ENCODE results near the gene FGF18.
"Not testable (repeated sequence)": the region's sequence is repeated elsewhere in the genome, so short reads cannot be mapped to it uniquely, and the experiment has no call there.

FGF18 gene

GRCh38 chr5:171397190-171397589 lies 22.3 kb upstream of the FGF18 start:
- Histone ChIP-seq H3K9ac (ENCODE audit: low read length) (no peak overlapping the region), H3K4me3 (ENCODE audit: insufficient read depth, low read length, poor library complexity, severe bottlenecking) (no peak overlapping the region), H3K27ac (ENCODE audit: low read depth, low read length) (no peak overlapping the region), H3K9me2 (replicated peaks; ENCODE audit: insufficient read depth, low read length) (no peaks in the 10 kb centered on the region), H3K27me3 (ENCODE audit: low read length) (no peaks in the 10 kb centered on the region), H2AFZ (ENCODE audit: low read depth, low read length, severe bottlenecking) (no peak overlapping the region), H3K79me2 (ENCODE audit: insufficient read depth, low read length) (peaks cover 95% of the 10 kb centered on the region), H3F3A (ENCODE audit: insufficient read depth) (peaks cover 19% of the 10 kb centered on the region), H3K36me3 (ENCODE audit: low read length) (peaks cover 64% of the 10 kb centered on the region), H4K20me1 (ENCODE audit: low read depth, low read length) (peaks cover 88% of the 10 kb centered on the region), H3K4me2 (ENCODE audit: low read depth, low read length, poor library complexity, severe bottlenecking) (no peak overlapping the region), H3K9me3 (ENCODE audit: insufficient read depth, low read length) (no peaks in the 10 kb centered on the region)
- TF ChIP-seq CTCF (IDR thresholded peaks at IDR 0.05; ENCODE audit: insufficient read depth, low read length, poor library complexity, severe bottlenecking) (no peak), EZH2phosphoT487 (conservative IDR thresholded peaks at IDR 0.05; ENCODE audit: low read length) (no peak)

- H3K4me3 ChIP-seq (ENCODE audit: insufficient read depth, low read length, poor library complexity, severe bottlenecking), result no peak overlapping the region
- H3F3A ChIP-seq (ENCODE audit: insufficient read depth), result peaks cover 15% of the 10 kb centered on the region
- H3K4me2 ChIP-seq (ENCODE audit: low read depth, low read length, poor library complexity, severe bottlenecking), result no peak overlapping the region
- peaks cover 60% of the 10 kb centered on the region for H3K36me3 ChIP-seq (ENCODE audit: low read length)
- no peak for TF ChIP-seq CTCF (IDR thresholded peaks at IDR 0.05; ENCODE audit: insufficient read depth, low read length, poor library complexity, severe bottlenecking)
- no peak for TF ChIP-seq EZH2phosphoT487 (conservative IDR thresholded peaks at IDR 0.05; ENCODE audit: low read length)
- peaks cover 84% of the 10 kb centered on the region for H4K20me1 ChIP-seq (ENCODE audit: low read depth, low read length)
- H3K27ac ChIP-seq (ENCODE audit: low read depth, low read length), result no peak overlapping the region
- no peaks in the 10 kb centered on the region for H3K9me3 ChIP-seq (ENCODE audit: insufficient read depth, low read length)
- H3K9ac ChIP-seq (ENCODE audit: low read length), result no peak overlapping the region
- no peaks in the 10 kb centered on the region for H3K27me3 ChIP-seq (ENCODE audit: low read length)
- no peak overlapping the region for H2AFZ ChIP-seq (ENCODE audit: low read depth, low read length, severe bottlenecking)
- H3K79me2 ChIP-seq (ENCODE audit: insufficient read depth, low read length), result peaks cover 91% of the 10 kb centered on the region
- H3K9me2 ChIP-seq (replicated peaks; ENCODE audit: insufficient read depth, low read length), result no peaks in the 10 kb centered on the region
These were observed 21.8 kb upstream of the FGF18 start for GRCh38 chr5:171397599-171397998.

- H3K9me2 ChIP-seq (replicated peaks; ENCODE audit: insufficient read depth, low read length); H3K9ac ChIP-seq (ENCODE audit: low read length); H2AFZ ChIP-seq (ENCODE audit: low read depth, low read length, severe bottlenecking); H3K27ac ChIP-seq (ENCODE audit: low read depth, low read length); H3F3A ChIP-seq (ENCODE audit: insufficient read depth); H3K27me3 ChIP-seq (ENCODE audit: low read length); H3K9me3 ChIP-seq (ENCODE audit: insufficient read depth, low read length); H3K4me3 ChIP-seq (ENCODE audit: insufficient read depth, low read length, poor library complexity, severe bottlenecking); H3K4me2 ChIP-seq (ENCODE audit: low read depth, low read length, poor library complexity, severe bottlenecking): not testable (repeated sequence)
- Histone ChIP-seq H3K79me2 (ENCODE audit: insufficient read depth, low read length) (peaks cover 80% of the 10 kb centered on the region), H4K20me1 (ENCODE audit: low read depth, low read length) (peaks cover 74% of the 10 kb centered on the region), H3K36me3 (ENCODE audit: low read length) (peaks cover 49% of the 10 kb centered on the region)
These were observed 20.8 kb upstream of the FGF18 start for GRCh38 chr5:171398660-171399059.

- peaks cover 65% of the 10 kb centered on the region for H4K20me1 ChIP-seq (ENCODE audit: low read depth, low read length)
These were observed 19.3 kb upstream of the FGF18 start for GRCh38 chr5:171400169-171400568.

More at GRCh38 chr5:171400169-171400568, 19.3 kb upstream of the FGF18 start:
- TF ChIP-seq EZH2phosphoT487 (conservative IDR thresholded peaks at IDR 0.05; ENCODE audit: low read length) (no peak), CTCF (IDR thresholded peaks at IDR 0.05; ENCODE audit: insufficient read depth, low read length, poor library complexity, severe bottlenecking) (no peak)
- no peaks in the 10 kb centered on the region for H3K9me3 ChIP-seq (ENCODE audit: insufficient read depth, low read length)
- peaks cover 43% of the 10 kb centered on the region for H3K36me3 ChIP-seq (ENCODE audit: low read length)
- no peak overlapping the region for H3K9ac ChIP-seq (ENCODE audit: low read length)
- H3K9me2 ChIP-seq (replicated peaks; ENCODE audit: insufficient read depth, low read length), result no peaks in the 10 kb centered on the region
- H3K27me3 ChIP-seq (ENCODE audit: low read length), result no peaks in the 10 kb centered on the region
- no peak overlapping the region for H2AFZ ChIP-seq (ENCODE audit: low read depth, low read length, severe bottlenecking)
- H3F3A ChIP-seq (ENCODE audit: insufficient read depth), result peaks cover 13% of the 10 kb centered on the region
- no peak overlapping the region for H3K4me3 ChIP-seq (ENCODE audit: insufficient read depth, low read length, poor library complexity, severe bottlenecking)
- no peak overlapping the region for H3K4me2 ChIP-seq (ENCODE audit: low read depth, low read length, poor library complexity, severe bottlenecking)
- no peak overlapping the region for H3K27ac ChIP-seq (ENCODE audit: low read depth, low read length)
- H3K79me2 ChIP-seq (ENCODE audit: insufficient read depth, low read length), result peaks cover 65% of the 10 kb centered on the region

All from SU-DHL-6 (cell line).